ENCODE measurements around the gene RPS2.

RPS2 gene

DNA sequence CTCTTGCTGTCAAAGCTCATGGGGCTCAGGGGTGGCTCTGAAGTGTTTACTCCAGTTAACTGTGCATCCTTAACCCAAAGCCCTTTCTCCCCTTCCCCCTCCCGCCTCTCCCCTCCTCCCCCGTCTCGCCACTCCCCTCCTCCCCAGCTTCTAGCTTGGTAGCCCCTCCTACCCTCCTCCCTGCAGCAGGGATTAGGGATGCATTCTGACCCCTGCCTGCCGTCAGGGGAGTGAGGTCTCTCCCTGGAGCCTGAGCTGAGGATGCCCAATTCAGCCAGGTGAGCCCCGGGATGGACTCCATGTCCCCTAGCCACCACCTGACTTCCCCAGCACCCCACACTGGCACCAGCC, 48.0 kb downstream of the RPS2 start:
- no peaks in the 10 kb centered on the region for H3K4me1 ChIP-seq (ENCODE audit: control insufficient read depth, insufficient read depth, low read length)
- CTCF ChIA-PET, result no interaction called here
- no peaks in the 10 kb centered on the region for H3K36me3 ChIP-seq (ENCODE audit: control insufficient read depth in 2 of 2, insufficient read depth in 1 of 2, low read length in 2 of 2)
- H3K4me3 ChIP-seq (ENCODE audit: low read depth, low read length), result no peak overlapping the region
- no peak overlapping the region for H3K27ac ChIP-seq (ENCODE audit: extremely low read depth, low read depth, low read length)
- H3K9me3 ChIP-seq (ENCODE audit: control insufficient read depth, insufficient read depth, low read depth, low read length), result no peaks in the 10 kb centered on the region
- POLR2A ChIA-PET, result interaction anchor here (0.6 to 1.4 kb wide), 3 partner anchors 10 to 48 kb away, joined by 4 to 7 read pairs (median 5); partner anchors contain the start of gene RPS2
- TF ChIP-seq, protein P1, sequence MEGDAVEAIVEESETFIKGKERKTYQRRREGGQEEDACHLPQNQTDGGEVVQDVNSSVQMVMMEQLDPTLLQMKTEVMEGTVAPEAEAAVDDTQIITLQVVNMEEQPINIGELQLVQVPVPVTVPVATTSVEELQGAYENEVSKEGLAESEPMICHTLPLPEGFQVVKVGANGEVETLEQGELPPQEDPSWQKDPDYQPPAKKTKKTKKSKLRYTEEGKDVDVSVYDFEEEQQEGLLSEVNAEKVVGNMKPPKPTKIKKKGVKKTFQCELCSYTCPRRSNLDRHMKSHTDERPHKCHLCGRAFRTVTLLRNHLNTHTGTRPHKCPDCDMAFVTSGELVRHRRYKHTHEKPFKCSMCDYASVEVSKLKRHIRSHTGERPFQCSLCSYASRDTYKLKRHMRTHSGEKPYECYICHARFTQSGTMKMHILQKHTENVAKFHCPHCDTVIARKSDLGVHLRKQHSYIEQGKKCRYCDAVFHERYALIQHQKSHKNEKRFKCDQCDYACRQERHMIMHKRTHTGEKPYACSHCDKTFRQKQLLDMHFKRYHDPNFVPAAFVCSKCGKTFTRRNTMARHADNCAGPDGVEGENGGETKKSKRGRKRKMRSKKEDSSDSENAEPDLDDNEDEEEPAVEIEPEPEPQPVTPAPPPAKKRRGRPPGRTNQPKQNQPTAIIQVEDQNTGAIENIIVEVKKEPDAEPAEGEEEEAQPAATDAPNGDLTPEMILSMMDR (tag by site-specific recombination; IDR thresholded peaks at IDR 0.05), result no peak
- TF ChIP-seq ZNF311 (tag by site-specific recombination; IDR thresholded peaks at IDR 0.05; ENCODE audit: borderline replicate concordance) (no peak), ZNF521 (tag by site-specific recombination; IDR thresholded peaks at IDR 0.05) (no peak), FEZF1 (tag by site-specific recombination; IDR thresholded peaks at IDR 0.05) (no peak), ZNF292 (tag by site-specific recombination; IDR thresholded peaks at IDR 0.05; ENCODE audit: borderline replicate concordance, low read depth) (no peak)
- TF ChIP-seq, protein P2, sequence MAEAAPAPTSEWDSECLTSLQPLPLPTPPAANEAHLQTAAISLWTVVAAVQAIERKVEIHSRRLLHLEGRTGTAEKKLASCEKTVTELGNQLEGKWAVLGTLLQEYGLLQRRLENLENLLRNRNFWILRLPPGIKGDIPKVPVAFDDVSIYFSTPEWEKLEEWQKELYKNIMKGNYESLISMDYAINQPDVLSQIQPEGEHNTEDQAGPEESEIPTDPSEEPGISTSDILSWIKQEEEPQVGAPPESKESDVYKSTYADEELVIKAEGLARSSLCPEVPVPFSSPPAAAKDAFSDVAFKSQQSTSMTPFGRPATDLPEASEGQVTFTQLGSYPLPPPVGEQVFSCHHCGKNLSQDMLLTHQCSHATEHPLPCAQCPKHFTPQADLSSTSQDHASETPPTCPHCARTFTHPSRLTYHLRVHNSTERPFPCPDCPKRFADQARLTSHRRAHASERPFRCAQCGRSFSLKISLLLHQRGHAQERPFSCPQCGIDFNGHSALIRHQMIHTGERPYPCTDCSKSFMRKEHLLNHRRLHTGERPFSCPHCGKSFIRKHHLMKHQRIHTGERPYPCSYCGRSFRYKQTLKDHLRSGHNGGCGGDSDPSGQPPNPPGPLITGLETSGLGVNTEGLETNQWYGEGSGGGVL (tag by site-specific recombination; IDR thresholded peaks at IDR 0.05), result peak; percentile 20; the same call in 1 of the 2 replicates

DNA sequence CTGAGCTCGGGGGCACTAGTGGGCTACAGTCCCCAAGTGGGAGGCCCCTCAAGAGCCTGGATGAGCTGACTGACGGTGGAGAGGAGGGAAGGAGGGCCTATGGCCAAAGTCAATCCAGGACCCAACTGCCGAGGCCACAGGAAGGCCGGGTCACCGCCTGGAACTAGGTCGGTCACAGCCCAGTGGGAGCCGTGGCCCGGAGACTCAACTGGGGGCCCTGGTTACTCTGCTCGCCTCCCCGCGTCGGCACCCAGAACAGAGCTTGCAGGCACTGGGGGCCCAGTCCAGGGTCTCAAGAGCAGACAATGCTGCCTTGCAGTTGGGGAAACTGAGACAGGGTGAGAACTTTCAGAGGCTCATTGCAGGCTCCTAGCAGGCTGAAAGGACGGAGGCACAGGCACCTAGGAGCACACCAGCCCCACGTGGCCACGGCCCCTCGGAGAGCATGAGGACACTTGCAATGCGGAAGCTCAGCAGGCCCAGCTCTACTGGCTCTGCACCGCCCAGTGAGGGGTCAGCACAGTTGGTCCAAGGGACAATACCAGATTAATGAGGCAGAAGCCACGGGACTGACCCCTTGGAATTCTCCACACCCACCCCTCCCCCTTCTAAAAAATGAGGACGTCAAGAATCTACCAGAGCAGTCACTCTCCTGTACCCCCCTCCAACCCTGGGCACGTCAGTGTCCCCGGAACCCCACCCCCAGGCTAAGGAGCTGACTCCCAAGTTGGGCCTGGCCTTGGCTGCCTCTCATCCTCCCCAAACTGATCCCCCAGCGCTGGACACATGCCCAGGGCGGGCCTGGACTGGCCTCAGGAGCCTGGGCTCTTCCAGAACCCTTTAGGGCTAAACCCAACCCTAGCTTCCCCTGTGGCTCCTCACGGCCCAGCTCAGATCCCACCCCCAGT, 48.6 kb downstream of the RPS2 start:
- Histone ChIP-seq H3K36me3 (ENCODE audit: control insufficient read depth in 2 of 2, insufficient read depth in 1 of 2, low read length in 2 of 2) (no peaks in the 10 kb centered on the region), H3K4me3 (ENCODE audit: low read depth, low read length) (no peak overlapping the region), H3K4me1 (ENCODE audit: control insufficient read depth, insufficient read depth, low read length) (no peaks in the 10 kb centered on the region), H3K9me3 (ENCODE audit: control insufficient read depth, insufficient read depth, low read depth, low read length) (no peaks in the 10 kb centered on the region), H3K27ac (ENCODE audit: extremely low read depth, low read depth, low read length) (no peak overlapping the region)
- TF ChIP-seq, protein P3, sequence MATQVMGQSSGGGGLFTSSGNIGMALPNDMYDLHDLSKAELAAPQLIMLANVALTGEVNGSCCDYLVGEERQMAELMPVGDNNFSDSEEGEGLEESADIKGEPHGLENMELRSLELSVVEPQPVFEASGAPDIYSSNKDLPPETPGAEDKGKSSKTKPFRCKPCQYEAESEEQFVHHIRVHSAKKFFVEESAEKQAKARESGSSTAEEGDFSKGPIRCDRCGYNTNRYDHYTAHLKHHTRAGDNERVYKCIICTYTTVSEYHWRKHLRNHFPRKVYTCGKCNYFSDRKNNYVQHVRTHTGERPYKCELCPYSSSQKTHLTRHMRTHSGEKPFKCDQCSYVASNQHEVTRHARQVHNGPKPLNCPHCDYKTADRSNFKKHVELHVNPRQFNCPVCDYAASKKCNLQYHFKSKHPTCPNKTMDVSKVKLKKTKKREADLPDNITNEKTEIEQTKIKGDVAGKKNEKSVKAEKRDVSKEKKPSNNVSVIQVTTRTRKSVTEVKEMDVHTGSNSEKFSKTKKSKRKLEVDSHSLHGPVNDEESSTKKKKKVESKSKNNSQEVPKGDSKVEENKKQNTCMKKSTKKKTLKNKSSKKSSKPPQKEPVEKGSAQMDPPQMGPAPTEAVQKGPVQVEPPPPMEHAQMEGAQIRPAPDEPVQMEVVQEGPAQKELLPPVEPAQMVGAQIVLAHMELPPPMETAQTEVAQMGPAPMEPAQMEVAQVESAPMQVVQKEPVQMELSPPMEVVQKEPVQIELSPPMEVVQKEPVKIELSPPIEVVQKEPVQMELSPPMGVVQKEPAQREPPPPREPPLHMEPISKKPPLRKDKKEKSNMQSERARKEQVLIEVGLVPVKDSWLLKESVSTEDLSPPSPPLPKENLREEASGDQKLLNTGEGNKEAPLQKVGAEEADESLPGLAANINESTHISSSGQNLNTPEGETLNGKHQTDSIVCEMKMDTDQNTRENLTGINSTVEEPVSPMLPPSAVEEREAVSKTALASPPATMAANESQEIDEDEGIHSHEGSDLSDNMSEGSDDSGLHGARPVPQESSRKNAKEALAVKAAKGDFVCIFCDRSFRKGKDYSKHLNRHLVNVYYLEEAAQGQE (tag by site-specific recombination; IDR thresholded peaks at IDR 0.05), result no peak
- TF ChIP-seq ZNF426 (tag by site-specific recombination; IDR thresholded peaks at IDR 0.05), result no peak
- no peak for TF ChIP-seq ZNF777 (tag by site-specific recombination; IDR thresholded peaks at IDR 0.05; ENCODE audit: borderline replicate concordance)
- no peak for TF ChIP-seq ZNF211 (tag by site-specific recombination; IDR thresholded peaks at IDR 0.05; ENCODE audit: low read depth)
- TF ChIP-seq BCL11B (tag by site-specific recombination; IDR thresholded peaks at IDR 0.05; ENCODE audit: low read depth), result no peak
- TF ChIP-seq ZNF248 (tag by site-specific recombination; IDR thresholded peaks at IDR 0.05), result no peak
- TF ChIP-seq, protein P4, sequence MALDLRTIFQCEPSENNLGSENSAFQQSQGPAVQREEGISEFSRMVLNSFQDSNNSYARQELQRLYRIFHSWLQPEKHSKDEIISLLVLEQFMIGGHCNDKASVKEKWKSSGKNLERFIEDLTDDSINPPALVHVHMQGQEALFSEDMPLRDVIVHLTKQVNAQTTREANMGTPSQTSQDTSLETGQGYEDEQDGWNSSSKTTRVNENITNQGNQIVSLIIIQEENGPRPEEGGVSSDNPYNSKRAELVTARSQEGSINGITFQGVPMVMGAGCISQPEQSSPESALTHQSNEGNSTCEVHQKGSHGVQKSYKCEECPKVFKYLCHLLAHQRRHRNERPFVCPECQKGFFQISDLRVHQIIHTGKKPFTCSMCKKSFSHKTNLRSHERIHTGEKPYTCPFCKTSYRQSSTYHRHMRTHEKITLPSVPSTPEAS (tag by site-specific recombination; IDR thresholded peaks at IDR 0.05), result no peak
- ChIA-PET CTCF (interaction anchor here (0.6 to 1.0 kb wide), 2 partner anchors 13 to 29 kb away, joined by 3 read pairs; no protein-coding TSS in a partner anchor), POLR2A (interaction anchor here (0.6 to 1.4 kb wide), 3 partner anchors 11 to 49 kb away, joined by 4 to 7 read pairs (median 5); partner anchors contain the start of gene RPS2)
